GM19025 (cell line): ENCODE measurements around the gene IFITM5.
"Not testable (repeated sequence)": the region's sequence is repeated elsewhere in the genome, so short reads cannot be mapped to it uniquely, and the experiment has no call there.

Source experiments
- ATAC-seq: cut with Tn5 transposase; IDR thresholded peaks from one replicate; pipeline ENCODE4 v1.9.1; 2021; ENCODE audit warnings: mild to moderate bottlenecking, low read depth, moderate library complexity; ENCODE audit not compliant: unreplicated experiment

The IFITM5 gene

GRCh38 chr11:313787-314553, 14.6 kb upstream of the IFITM5 start, which contains the start of gene IFITM1:
TSS of gene IFITM1 (plus strand) at chr11:314040. CDS start at chr11:314171, 131 bp downstream.
- no peak for ATAC-seq

GRCh38 chr11:313304-313786, 14.0 kb upstream of the IFITM5 start:
- no peak for ATAC-seq

GRCh38 chr11:312092-312816, 12.9 kb upstream of the IFITM5 start:
- ATAC-seq, result no peak

- ATAC-seq, result peak; percentile 30
Observed at GRCh38 chr11:311013-311748, 11.9 kb upstream of the IFITM5 start.

GRCh38 chr11:309979-310572, 10.8 kb upstream of the IFITM5 start:
- ATAC-seq, result not testable (repeated sequence)

- not testable (repeated sequence) for ATAC-seq
Observed at GRCh38 chr11:308740-309665, 9.7 kb upstream of the IFITM5 start.

- not testable (repeated sequence) for ATAC-seq
Observed at GRCh38 chr11:307766-308708, 8.7 kb upstream of the IFITM5 start, which contains the start of gene IFITM2. TSS of gene IFITM2 (plus strand) at chr11:307816. CDS start at chr11:308193, 377 bp downstream.

- no peak for ATAC-seq
Observed at GRCh38 chr11:306645-307371, 7.5 kb upstream of the IFITM5 start.

- ATAC-seq, result no peak
Observed at GRCh38 chr11:305844-306211, 6.5 kb upstream of the IFITM5 start.

- no peak for ATAC-seq
Observed at GRCh38 chr11:304915-305843, 5.9 kb upstream of the IFITM5 start.

- ATAC-seq, result no peak
Observed at GRCh38 chr11:304061-304506, 4.8 kb upstream of the IFITM5 start.

GRCh38 chr11:303363-303762, 4.0 kb upstream of the IFITM5 start:
- no peak for ATAC-seq

GRCh38 chr11:299951-300735, 817 bp upstream of the IFITM5 start:
- ATAC-seq, result no peak

- no peak for ATAC-seq
Observed at GRCh38 chr11:298406-299065, 790 bp downstream of the IFITM5 start.
